Hepatic stellate cell (primary cell): ENCODE measurements around the gene ZCCHC8.

Experiments
- DNase-seq: peaks from one replicate; pipeline ENCODE4 v3.0.0; 2011; ENCODE audit warnings: low spot score

Gene ZCCHC8

DNA sequence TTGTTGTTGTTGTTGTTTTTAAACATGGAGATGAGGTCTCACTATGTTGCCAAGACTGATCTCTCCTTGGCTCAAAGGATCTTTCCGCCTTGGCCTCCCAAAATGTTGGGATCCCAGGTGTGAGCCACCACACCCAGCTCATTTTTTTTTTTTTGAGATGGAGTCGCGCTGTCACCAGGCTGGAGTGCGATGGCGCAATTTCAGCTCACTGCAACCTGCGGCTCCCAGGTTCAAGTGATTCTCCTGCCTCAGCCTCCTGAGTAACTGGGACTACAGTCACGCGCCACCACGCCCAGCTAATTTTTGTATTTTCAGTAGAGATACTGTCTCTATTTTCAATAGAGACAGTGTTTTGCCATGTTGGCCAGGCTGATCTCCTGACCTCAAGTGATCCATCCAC, 73.3 kb downstream of the ZCCHC8 start:
- DNase-seq, result no peak

DNA sequence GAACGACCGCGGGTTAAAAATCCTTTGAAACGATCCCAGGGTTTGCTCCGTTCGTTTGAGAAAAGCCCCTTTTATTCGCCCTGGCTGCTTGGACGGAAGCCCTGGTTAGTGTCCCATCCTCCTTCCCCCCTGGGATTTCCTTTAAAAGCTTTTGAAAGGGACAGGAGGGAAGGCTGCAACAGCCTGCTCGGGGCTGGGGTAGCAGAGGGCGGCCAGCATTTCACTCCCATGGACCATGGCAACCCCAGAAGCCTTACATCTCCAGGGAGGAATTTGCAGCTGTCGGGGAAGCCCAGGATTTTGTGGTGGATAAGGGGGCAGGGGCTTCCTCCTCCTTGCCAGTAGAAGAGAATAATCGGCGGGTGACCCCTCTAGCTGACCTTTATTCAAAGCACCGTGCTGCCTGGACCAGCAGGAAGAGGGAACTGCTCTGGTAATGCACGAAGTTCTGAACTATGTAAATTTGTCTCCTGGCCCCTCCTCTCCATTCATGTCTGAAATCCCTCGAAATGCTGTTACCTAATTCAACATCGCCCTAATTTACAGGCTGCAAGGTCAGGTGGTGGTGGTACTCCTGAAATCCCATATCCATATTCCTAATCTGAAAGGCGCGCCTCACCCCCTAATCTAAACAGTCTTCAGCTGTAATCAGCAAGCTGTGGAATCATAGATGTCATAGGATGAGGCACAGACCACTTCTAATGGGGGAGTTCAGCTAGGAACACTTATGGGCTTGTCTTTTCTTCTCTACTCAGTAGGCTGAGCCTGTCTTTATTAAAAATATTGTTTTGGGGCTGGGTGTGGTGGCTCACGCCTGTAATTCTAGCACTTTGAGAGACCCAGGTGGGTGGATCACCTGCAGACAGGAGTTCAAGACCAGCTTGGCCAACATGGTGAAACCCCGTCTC, 77.2 kb downstream of the ZCCHC8 start:
- DNase-seq, result no peak

DNA sequence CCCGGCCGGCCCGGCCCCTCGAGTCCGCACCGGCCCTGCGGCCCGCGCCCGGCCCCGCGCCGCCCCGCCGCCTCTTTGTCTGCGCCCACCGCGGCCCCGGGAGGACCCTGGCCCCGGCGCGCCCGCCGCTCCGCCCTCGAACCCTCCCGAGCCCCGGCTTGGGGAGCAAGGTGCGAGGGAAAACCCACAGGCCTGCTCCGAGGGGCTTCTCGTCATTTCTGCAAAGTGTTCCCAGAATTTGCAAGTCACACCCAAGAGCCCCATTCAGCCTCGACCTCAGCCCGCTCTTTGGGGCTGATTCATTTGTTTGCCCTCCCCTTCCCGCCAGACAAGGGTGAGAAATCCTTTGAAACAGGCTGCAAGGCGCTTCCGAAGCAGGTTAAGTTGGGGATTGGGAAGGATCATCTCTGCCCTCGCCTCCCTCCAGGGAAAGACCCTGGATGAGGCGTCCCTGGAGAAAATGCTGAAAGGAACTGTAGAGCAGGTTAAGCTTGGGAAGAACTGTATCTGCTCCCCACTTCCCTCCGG, 77.9 kb downstream of the ZCCHC8 start:
- DNase-seq, result peak; percentile 34

DNA sequence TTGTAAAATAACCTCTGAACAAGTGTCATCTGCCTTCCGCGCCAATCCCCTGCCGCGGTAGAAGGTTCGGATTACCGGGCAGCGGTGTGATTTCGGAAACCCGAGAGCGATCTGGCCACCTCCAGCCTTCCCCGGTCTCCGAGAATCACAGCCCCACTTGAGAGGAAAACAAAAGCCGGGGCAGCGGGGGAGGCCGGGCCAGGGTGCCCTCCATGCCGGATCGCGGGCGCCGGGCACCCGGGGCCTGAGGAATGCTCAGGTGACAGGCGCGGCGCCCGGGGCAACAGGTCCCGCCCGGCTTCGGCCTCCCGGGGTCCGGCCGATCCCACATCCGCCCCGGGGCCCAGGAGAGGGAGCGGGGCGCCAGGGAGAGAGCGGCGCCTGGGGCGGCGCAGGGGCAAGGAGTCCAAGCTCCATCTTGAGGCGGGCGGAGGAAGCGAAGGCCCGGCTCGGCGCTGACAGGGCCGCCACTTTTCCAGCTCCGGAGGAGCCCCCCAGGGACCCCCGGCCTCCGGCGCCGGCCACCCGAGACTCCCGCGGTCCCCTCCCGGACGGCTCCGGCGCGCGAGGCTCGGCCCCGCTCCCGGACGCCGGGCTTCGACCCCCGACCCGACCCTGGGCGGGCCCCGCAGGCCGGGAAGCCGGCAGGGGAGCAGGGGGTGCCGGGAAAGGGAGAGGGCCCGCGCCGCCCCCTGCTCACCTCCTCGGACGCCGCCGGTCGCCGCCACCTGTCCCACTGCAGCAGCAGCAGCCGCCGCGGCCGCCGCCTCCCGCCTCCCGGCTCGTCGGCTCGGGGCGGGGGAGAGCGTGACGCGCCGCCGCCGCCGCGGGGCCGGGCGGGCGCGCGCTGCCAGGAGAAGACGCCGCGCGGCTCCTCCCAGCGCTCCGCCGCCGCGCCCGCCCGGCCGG, 78.7 kb downstream of the ZCCHC8 start, which contains the start of gene CLIP1:
Gene CLIP1, minus strand, starts transcription at position 849 of the 909 bp plus-strand sequence. CDS start 42,217 bp downstream, outside the sequence.
- peak; percentile 73 for DNase-seq
